HUES6 (cell line): ENCODE results near the gene NKD1.

Source experiments
- H3K27ac ChIP-seq: 2 replicates; pipeline ENCODE4 v1.7.0; 2013; ENCODE audit warnings: low read depth, mild to moderate bottlenecking, low read length, inconsistent platforms
- H3K27me3 ChIP-seq: 2 replicates; pipeline ENCODE4 v1.6.1; 2013; ENCODE audit warnings: low read length; ENCODE audit not compliant: control insufficient read depth, insufficient read depth
- H3K36me3 ChIP-seq: 2 replicates; pipeline ENCODE4 v1.6.1; 2013; ENCODE audit warnings: low read length; ENCODE audit not compliant: control insufficient read depth, insufficient read depth
- H3K4me1 ChIP-seq: 2 replicates; pipeline ENCODE4 v1.6.1; 2013; ENCODE audit warnings: low read length; ENCODE audit not compliant: control insufficient read depth, insufficient read depth
- H3K4me3 ChIP-seq: 2 replicates; pipeline ENCODE4 v1.5.1; 2013; ENCODE audit warnings: low read depth, low read length
- H3K9ac ChIP-seq: one replicate; pipeline ENCODE4 v1.6.1; 2013; ENCODE audit warnings: mild to moderate bottlenecking, low read length
- H3K9me3 ChIP-seq: 2 replicates; pipeline ENCODE4 v1.6.1; 2013; ENCODE audit warnings: low read depth, low read length; ENCODE audit not compliant: control insufficient read depth, insufficient read depth

NKD1 gene

DNA sequence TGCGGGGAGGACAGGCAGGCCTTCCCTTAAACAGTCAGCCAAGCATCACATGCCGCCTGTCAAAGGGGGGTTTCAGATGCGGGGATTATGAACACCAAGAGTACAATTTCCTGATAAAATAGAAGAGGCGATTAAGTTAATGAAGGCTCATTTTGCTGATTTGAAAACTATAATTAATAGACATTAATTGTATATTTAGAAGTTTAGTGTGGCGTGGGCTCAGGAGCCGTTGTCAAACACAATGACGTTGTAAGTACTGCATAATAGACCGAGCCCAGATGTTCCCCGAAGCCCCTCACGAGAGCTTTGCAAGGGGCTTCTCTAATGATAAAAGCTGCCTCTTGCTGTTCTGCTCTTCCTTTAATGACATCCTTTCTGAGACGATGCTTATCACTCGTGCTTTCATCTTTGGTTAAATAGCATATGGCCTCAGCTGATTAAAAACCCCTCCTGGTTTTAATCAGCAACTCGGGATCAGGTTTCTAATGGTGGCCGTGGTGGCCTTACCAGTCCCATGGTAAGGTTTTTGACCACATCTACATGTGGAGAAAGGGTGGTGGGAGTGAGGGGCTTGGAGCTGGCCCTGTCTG lies 104.7 kb downstream of the NKD1 start:
- peaks cover 4% of the 10 kb centered on the region; the same call in 1 of the 2 replicates for H3K9me3 ChIP-seq
- no peaks in the 10 kb centered on the region for H3K27me3 ChIP-seq
- peaks cover 6% of the 10 kb centered on the region; the same call in 1 of the 2 replicates for H3K4me1 ChIP-seq
- no peaks in the 10 kb centered on the region for H3K36me3 ChIP-seq
- no peak overlapping the region for H3K4me3 ChIP-seq
- no peak overlapping the region for H3K9ac ChIP-seq
- no peak overlapping the region for H3K27ac ChIP-seq

DNA sequence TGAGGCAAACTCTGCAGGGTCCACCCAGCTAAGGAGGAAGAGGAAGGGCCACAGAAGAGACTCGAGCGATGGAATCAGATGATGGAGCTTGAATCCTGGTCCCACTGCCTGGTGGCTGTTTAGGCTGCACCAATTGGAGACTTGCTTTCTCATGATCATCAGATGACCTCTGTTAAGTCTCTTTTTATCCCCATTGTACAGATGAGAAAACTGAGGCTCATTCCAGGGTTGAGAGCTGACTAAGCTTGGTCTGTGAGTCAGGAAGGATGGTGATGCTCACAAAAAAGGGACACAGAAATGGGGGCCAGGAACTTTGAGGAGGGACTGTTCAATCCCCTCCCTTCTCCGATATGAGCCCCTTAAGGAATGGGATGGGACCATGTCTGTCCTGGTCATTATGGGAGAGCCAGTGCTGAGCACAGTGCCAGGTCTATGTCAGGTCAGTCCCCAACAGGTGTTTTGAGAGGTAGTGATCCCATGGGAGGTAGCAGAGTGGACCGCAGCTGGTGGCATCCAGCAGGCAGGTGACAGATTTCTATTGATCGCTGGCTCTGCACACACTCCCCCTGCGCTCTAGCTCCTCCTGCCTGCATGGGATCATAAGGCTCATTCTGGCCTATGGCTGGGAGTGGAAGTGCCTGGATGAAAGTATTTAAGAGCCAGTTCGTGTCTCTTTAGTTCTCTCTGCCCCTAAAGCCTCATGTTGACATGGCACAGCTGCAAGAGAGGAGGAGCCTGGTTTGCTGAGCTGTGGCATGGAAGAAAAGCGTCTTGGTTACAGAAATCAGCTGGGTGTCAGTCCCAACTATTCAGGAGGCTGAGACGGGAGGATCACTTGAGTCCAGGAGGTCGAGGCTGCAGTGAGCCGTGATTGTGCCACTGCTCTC lies 105.7 kb downstream of the NKD1 start:
- H3K4me1 ChIP-seq, result peaks cover 7% of the 10 kb centered on the region; the same call in 1 of the 2 replicates
- no peaks in the 10 kb centered on the region for H3K36me3 ChIP-seq
- H3K27ac ChIP-seq, result no peak overlapping the region
- H3K27me3 ChIP-seq, result no peaks in the 10 kb centered on the region
- H3K4me3 ChIP-seq, result no peak overlapping the region
- H3K9me3 ChIP-seq, result peaks cover 4% of the 10 kb centered on the region; the same call in 1 of the 2 replicates
- H3K9ac ChIP-seq, result no peak overlapping the region

GRCh38 chr16:50655558-50656055 lies 107.4 kb downstream of the NKD1 start:
- Histone ChIP-seq H3K4me1 (peaks cover 7% of the 10 kb centered on the region; the same call in 1 of the 2 replicates), H3K27ac (no peak overlapping the region), H3K27me3 (no peaks in the 10 kb centered on the region), H3K4me3 (no peak overlapping the region), H3K9me3 (peaks cover 4% of the 10 kb centered on the region; the same call in 1 of the 2 replicates), H3K36me3 (no peaks in the 10 kb centered on the region), H3K9ac (no peak overlapping the region)

GRCh38 chr16:50657241-50657640 lies 109.0 kb downstream of the NKD1 start:
- H3K4me3 ChIP-seq, result no peak overlapping the region
- H3K36me3 ChIP-seq, result no peaks in the 10 kb centered on the region
- H3K27ac ChIP-seq, result no peak overlapping the region
- no peaks in the 10 kb centered on the region for H3K27me3 ChIP-seq
- peaks cover 2% of the 10 kb centered on the region for H3K9me3 ChIP-seq
- peaks cover 7% of the 10 kb centered on the region; the same call in 1 of the 2 replicates for H3K4me1 ChIP-seq
- no peak overlapping the region for H3K9ac ChIP-seq

GRCh38 chr16:50659806-50660205 lies 111.6 kb downstream of the NKD1 start:
- Histone ChIP-seq H3K27me3 (0 out of 2 replicates have a peak, but pooled peaks cover 2% of the 10 kb centered on the region), H3K9me3 (peaks cover 15% of the 10 kb centered on the region), H3K9ac (no peak overlapping the region), H3K36me3 (no peaks in the 10 kb centered on the region), H3K27ac (no peak overlapping the region), H3K4me1 (peaks cover 7% of the 10 kb centered on the region; the same call in 1 of the 2 replicates), H3K4me3 (no peak overlapping the region)

DNA sequence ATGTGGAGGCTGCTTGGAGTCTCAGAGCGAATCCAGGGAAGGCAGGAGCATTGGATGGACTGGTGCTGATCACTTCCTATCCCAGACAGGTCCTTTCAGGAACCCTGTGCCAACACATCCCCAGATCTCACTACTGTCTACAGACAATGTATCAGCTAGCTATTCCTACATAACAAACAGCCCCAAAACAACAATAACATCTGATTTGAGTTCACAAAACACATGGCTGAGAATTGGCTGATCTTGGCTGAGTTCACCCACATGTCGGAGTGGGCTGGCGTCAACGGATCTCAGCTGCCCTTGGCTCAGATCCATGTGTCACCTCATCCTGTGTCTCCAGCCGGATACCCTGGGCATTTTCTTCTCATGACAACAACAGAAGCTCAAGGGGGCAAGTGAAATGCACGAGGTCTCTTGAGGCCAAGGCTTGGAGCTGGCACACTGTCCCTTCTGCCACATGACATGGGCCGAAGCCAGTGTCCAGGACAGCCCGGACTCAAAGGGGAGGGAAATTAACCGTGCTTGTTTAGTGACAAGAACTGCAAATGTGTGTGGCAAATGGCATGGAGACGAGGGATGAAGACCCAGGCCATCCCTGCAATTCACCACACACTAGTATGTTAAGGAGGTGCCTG lies 114.2 kb downstream of the NKD1 start:
- H3K9me3 ChIP-seq, result peaks cover 15% of the 10 kb centered on the region
- H3K27me3 ChIP-seq, result 0 out of 2 replicates have a peak, but pooled peaks cover 2% of the 10 kb centered on the region
- no peak overlapping the region for H3K4me3 ChIP-seq
- H3K9ac ChIP-seq, result no peak overlapping the region
- no peaks in the 10 kb centered on the region for H3K36me3 ChIP-seq
- peaks cover 6% of the 10 kb centered on the region; the same call in 1 of the 2 replicates for H3K4me1 ChIP-seq
- H3K27ac ChIP-seq, result no peak overlapping the region

DNA sequence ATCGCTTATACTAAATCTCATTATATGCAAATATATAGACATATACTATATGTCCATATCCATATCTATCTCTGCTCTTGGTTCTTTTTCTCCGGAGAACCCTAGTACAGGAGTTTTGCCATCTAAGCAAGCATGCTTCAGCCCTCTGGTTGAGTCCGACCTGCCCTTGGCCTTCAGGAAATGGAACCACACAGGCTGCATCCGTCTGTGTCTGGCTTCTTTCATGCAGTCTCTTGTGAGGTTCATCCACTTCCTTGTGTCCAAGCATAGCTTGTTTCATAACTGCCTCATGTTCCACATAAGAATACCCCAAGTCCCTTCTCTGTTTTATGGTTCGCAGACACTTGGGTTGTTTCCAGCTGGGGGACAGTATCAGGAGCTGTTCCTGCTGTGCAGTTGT lies 116.1 kb downstream of the NKD1 start:
- no peak overlapping the region for H3K27ac ChIP-seq
- H3K36me3 ChIP-seq, result no peaks in the 10 kb centered on the region
- H3K9ac ChIP-seq, result no peak overlapping the region
- H3K4me3 ChIP-seq, result no peak overlapping the region
- H3K4me1 ChIP-seq, result no peaks in the 10 kb centered on the region; the same call in 1 of the 2 replicates
- H3K9me3 ChIP-seq, result peaks cover 15% of the 10 kb centered on the region
- 0 out of 2 replicates have a peak, but pooled peaks cover 2% of the 10 kb centered on the region for H3K27me3 ChIP-seq

GRCh38 chr16:50665128-50665878 lies 117.1 kb downstream of the NKD1 start:
- Histone ChIP-seq H3K9me3 (peaks cover 15% of the 10 kb centered on the region), H3K36me3 (no peaks in the 10 kb centered on the region), H3K4me3 (peak overlapping the region; percentile 47), H3K27ac (no peak overlapping the region), H3K9ac (no peak overlapping the region), H3K4me1 (no peaks in the 10 kb centered on the region; the same call in 1 of the 2 replicates), H3K27me3 (0 out of 2 replicates have a peak, but pooled peaks cover 2% of the 10 kb centered on the region)

DNA sequence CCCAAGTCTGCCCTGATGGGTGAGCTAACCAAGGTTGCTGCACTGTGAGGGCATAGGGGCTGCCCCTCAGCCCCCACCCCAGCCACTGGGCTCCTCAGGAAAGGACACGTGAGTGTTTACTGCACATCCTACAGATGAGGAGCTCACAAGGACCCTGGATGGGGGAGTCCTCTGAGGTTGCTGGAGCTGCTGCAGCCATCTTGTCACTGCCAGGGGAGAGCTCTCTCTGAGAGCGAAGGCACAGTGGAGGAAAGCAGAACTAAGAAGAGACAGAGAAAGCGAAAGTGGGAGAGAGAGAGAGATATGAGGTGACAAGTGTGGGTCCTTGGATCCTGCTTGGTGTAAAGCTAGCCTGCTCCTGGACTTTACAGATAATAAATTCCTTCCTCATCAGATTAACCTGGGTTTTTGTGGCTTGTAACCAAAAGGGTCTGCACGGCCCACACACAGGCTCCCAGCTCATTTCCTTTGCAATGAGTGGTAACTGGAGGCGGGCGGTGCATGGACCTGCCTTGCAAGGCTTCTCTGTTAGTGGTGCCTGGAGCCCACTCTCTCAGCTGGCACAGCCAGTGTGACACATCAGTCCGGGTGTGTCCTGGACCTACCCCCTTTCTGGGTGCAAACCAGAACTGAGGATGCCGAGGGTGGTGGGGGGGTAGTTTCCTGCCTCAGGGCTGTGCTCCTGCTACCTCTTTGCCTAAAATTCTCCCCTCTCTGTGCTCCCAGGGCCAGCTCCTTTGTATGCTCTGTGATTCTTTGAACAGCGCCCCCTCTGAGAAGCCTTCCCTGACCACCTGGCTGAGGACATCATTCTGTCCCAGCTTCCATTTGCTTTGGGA lies 118.7 kb downstream of the NKD1 start:
- Histone ChIP-seq H3K27ac (no peak overlapping the region), H3K27me3 (0 out of 2 replicates have a peak, but pooled peaks cover 2% of the 10 kb centered on the region), H3K9me3 (peaks cover 24% of the 10 kb centered on the region), H3K4me1 (no peaks in the 10 kb centered on the region), H3K4me3 (no peak overlapping the region), H3K9ac (no peak overlapping the region), H3K36me3 (no peaks in the 10 kb centered on the region)
